ENCODE measurements around the gene SMAD6.

Gene SMAD6

DNA sequence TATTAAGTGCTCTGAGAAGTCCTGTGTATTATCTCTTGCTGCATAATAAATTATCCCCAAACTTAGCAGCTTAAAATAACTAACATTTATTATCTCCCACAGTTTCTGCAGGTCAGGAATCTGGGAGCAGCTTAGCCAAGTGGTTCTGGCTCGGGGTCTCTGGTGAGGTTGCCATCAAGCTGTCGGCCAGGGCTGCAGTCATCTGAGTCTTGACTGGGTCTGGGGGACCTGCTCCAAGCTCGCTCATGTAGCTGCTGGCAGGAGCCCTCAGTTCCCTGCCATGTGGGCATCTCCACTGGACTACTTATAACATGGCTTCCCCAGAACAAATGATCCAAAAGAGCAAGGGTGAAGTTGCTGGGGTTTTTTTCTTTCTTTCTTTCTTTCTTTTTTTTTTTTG is 80.7 kb downstream of the SMAD6 start:
- H2BK120ac ChIP-seq (ENCODE audit: insufficient read depth, low read length, poor library complexity) = no peak overlapping the region
- no peak overlapping the region for H4K12ac ChIP-seq (ENCODE audit: low read depth, low read length)
- H3K79me1 ChIP-seq (ENCODE audit: low read length) = peaks cover 6% of the 10 kb centered on the region
- no peak overlapping the region for H3K4ac ChIP-seq (ENCODE audit: low read depth, low read length)
- H3K4me3 ChIP-seq (ENCODE audit: low read depth, low read length) = no peak overlapping the region
- H3K9ac ChIP-seq (ENCODE audit: low read length) = no peak overlapping the region
- H4K8ac ChIP-seq (ENCODE audit: low read depth, low read length) = no peak overlapping the region
- H3K18ac ChIP-seq (ENCODE audit: low read length) = no peak overlapping the region
- H3K4me2 ChIP-seq (ENCODE audit: low read length) = no peak overlapping the region
- H4K91ac ChIP-seq (ENCODE audit: low read depth, low read length) = no peak overlapping the region
- H3K36me3 ChIP-seq (ENCODE audit: control insufficient read depth in 1 of 2, insufficient read depth in 2 of 2, low read length in 2 of 2) = peaks cover 39 to 54% of the 10 kb centered on the region in 2 experiments
- no peak overlapping the region for H2AK5ac ChIP-seq (ENCODE audit: low read length)
- no peak overlapping the region for H2AFZ ChIP-seq (ENCODE audit: insufficient read depth, low read length, poor library complexity)
- H3K23ac ChIP-seq (ENCODE audit: low read length) = no peak overlapping the region
- no peak overlapping the region for H3K27ac ChIP-seq (ENCODE audit: low read depth, low read length)
- no peak overlapping the region for H2BK12ac ChIP-seq (ENCODE audit: low read length)
- peaks cover 23 to 30% of the 10 kb centered on the region in 2 experiments for H3K4me1 ChIP-seq (ENCODE audit: control insufficient read depth in 1 of 2, insufficient read depth in 2 of 2, low read length in 2 of 2)
- H2BK5ac ChIP-seq (ENCODE audit: low read depth, low read length, poor library complexity) = no peak overlapping the region
- H3K9me3 ChIP-seq (ENCODE audit: insufficient read depth, low read depth, low read length) = peaks cover 3% of the 10 kb centered on the region
- no peak overlapping the region for H3K14ac ChIP-seq (ENCODE audit: low read length)
- H3K27me3 ChIP-seq (ENCODE audit: insufficient read depth, low read length) = no peaks in the 10 kb centered on the region
- H3K79me2 ChIP-seq (ENCODE audit: control insufficient read depth, insufficient read depth, low read length, poor library complexity) = peaks cover 2% of the 10 kb centered on the region
- DNase-seq = no peak
- WGBS (ENCODE audit: extremely low coverage, insufficient coverage, insufficient read length) = no CpG with 5 or more reads among the region's 3 CpGs

DNA sequence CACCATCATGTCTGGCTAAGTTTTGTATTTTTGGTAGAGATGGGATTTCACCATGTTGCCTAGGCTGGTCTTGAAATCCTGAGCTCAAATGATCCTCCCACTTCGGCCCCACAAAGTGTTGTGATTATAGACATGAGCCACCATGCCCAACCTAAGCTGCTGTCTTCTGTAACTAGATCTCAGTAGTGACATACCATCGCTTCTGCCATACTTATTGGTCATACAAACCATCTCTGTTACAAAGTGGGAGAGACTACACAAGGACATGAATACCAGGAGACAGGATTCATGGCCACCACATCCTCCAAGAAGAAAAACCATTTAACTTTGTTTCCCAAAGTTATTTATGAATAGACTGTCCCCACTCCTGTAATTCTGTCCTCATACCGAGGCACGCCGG is 81.3 kb downstream of the SMAD6 start:
- Histone ChIP-seq H3K23ac (ENCODE audit: low read length) (no peak overlapping the region), H2AK5ac (ENCODE audit: low read length) (no peak overlapping the region), H4K91ac (ENCODE audit: low read depth, low read length) (no peak overlapping the region), H2AFZ (ENCODE audit: insufficient read depth, low read length, poor library complexity) (no peak overlapping the region), H4K8ac (ENCODE audit: low read depth, low read length) (no peak overlapping the region), H3K79me1 (ENCODE audit: low read length) (peaks cover 6% of the 10 kb centered on the region), H4K12ac (ENCODE audit: low read depth, low read length) (no peak overlapping the region), H3K4me1 (ENCODE audit: control insufficient read depth in 1 of 2, insufficient read depth in 2 of 2, low read length in 2 of 2) (peaks cover 23 to 27% of the 10 kb centered on the region in 2 experiments), H3K27ac (ENCODE audit: low read depth, low read length) (no peak overlapping the region), H3K4me3 (ENCODE audit: low read depth, low read length) (no peak overlapping the region), H2BK12ac (ENCODE audit: low read length) (no peak overlapping the region), H3K79me2 (ENCODE audit: control insufficient read depth, insufficient read depth, low read length, poor library complexity) (peaks cover 2% of the 10 kb centered on the region), H3K9me3 (ENCODE audit: insufficient read depth, low read depth, low read length) (peaks cover 3% of the 10 kb centered on the region), H3K9ac (ENCODE audit: low read length) (no peak overlapping the region), H2BK120ac (ENCODE audit: insufficient read depth, low read length, poor library complexity) (no peak overlapping the region), H3K4me2 (ENCODE audit: low read length) (no peak overlapping the region), H3K18ac (ENCODE audit: low read length) (no peak overlapping the region), H3K36me3 (ENCODE audit: control insufficient read depth in 1 of 2, insufficient read depth in 2 of 2, low read length in 2 of 2) (peaks cover 39 to 52% of the 10 kb centered on the region in 2 experiments), H3K4ac (ENCODE audit: low read depth, low read length) (no peak overlapping the region), H3K14ac (ENCODE audit: low read length) (no peak overlapping the region), H3K27me3 (ENCODE audit: insufficient read depth, low read length) (no peaks in the 10 kb centered on the region), H2BK5ac (ENCODE audit: low read depth, low read length, poor library complexity) (no peak overlapping the region)
- no peak for DNase-seq
- no CpG with 5 or more reads among the region's 5 CpGs for WGBS (ENCODE audit: extremely low coverage, insufficient coverage, insufficient read length)

- no peak for DNase-seq
- Histone ChIP-seq H3K4ac (ENCODE audit: low read depth, low read length) (no peak overlapping the region), H3K9me3 (ENCODE audit: insufficient read depth, low read depth, low read length) (peaks cover 2% of the 10 kb centered on the region), H3K4me2 (ENCODE audit: low read length) (no peak overlapping the region), H2AFZ (ENCODE audit: insufficient read depth, low read length, poor library complexity) (no peak overlapping the region), H3K27ac (ENCODE audit: low read depth, low read length) (no peak overlapping the region), H3K79me1 (ENCODE audit: low read length) (peaks cover 6% of the 10 kb centered on the region), H3K36me3 (ENCODE audit: control insufficient read depth in 1 of 2, insufficient read depth in 2 of 2, low read length in 2 of 2) (peaks cover 37 to 48% of the 10 kb centered on the region in 2 experiments), H2BK120ac (ENCODE audit: insufficient read depth, low read length, poor library complexity) (no peak overlapping the region), H3K79me2 (ENCODE audit: control insufficient read depth, insufficient read depth, low read length, poor library complexity) (peaks cover 2% of the 10 kb centered on the region), H3K4me1 (ENCODE audit: control insufficient read depth in 1 of 2, insufficient read depth in 2 of 2, low read length in 2 of 2) (peaks cover 20 to 23% of the 10 kb centered on the region in 2 experiments), H4K12ac (ENCODE audit: low read depth, low read length) (no peak overlapping the region), H3K23ac (ENCODE audit: low read length) (no peak overlapping the region), H2BK5ac (ENCODE audit: low read depth, low read length, poor library complexity) (no peak overlapping the region), H3K14ac (ENCODE audit: low read length) (no peak overlapping the region), H4K91ac (ENCODE audit: low read depth, low read length) (no peak overlapping the region), H4K8ac (ENCODE audit: low read depth, low read length) (no peak overlapping the region), H3K18ac (ENCODE audit: low read length) (no peak overlapping the region), H3K27me3 (ENCODE audit: insufficient read depth, low read length) (no peaks in the 10 kb centered on the region), H2AK5ac (ENCODE audit: low read length) (no peak overlapping the region), H2BK12ac (ENCODE audit: low read length) (no peak overlapping the region), H3K9ac (ENCODE audit: low read length) (no peak overlapping the region), H3K4me3 (ENCODE audit: low read depth, low read length) (no peak overlapping the region)
- WGBS (ENCODE audit: extremely low coverage, insufficient coverage, insufficient read length) = no CpG with 5 or more reads among the region's 7 CpGs
Observed at GRCh38 chr15:66783725-66784124, 81.7 kb downstream of the SMAD6 start.

DNA sequence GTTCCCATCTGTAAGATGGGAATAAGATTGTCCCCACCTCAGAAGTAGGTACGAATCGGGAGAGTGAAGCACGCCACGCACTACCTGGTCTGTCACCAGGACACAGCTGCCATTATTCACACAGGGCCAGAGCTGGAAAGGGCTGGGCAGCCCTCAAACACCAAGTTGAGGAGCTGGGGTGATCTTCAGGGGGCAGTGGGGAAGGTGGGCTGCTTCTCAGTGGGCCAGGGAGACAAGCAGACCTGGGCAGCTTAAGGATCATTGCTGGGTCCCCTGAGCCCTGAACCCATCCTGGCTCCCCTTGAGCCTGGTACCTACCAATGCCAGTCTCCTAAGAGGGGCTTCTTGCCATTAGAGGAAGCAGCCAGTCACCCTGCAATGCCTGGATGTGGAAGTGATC is 82.1 kb downstream of the SMAD6 start:
- peaks cover 5% of the 10 kb centered on the region for H3K79me1 ChIP-seq (ENCODE audit: low read length)
- H3K79me2 ChIP-seq (ENCODE audit: control insufficient read depth, insufficient read depth, low read length, poor library complexity) = peaks cover 2% of the 10 kb centered on the region
- H3K4me3 ChIP-seq (ENCODE audit: low read depth, low read length) = no peak overlapping the region
- no peak overlapping the region for H3K9ac ChIP-seq (ENCODE audit: low read length)
- no peak overlapping the region for H3K23ac ChIP-seq (ENCODE audit: low read length)
- H4K8ac ChIP-seq (ENCODE audit: low read depth, low read length) = no peak overlapping the region
- peak overlapping the region; percentile 12 for H3K18ac ChIP-seq (ENCODE audit: low read length)
- no peak overlapping the region for H3K14ac ChIP-seq (ENCODE audit: low read length)
- no peak overlapping the region for H3K4me2 ChIP-seq (ENCODE audit: low read length)
- no peak for DNase-seq
- no peak overlapping the region for H2BK12ac ChIP-seq (ENCODE audit: low read length)
- H2AK5ac ChIP-seq (ENCODE audit: low read length) = no peak overlapping the region
- no peak overlapping the region for H4K91ac ChIP-seq (ENCODE audit: low read depth, low read length)
- peaks cover 1% of the 10 kb centered on the region for H3K9me3 ChIP-seq (ENCODE audit: insufficient read depth, low read depth, low read length)
- no peaks in the 10 kb centered on the region for H3K27me3 ChIP-seq (ENCODE audit: insufficient read depth, low read length)
- WGBS (ENCODE audit: extremely low coverage, insufficient coverage, insufficient read length) = no CpG with 5 or more reads among the region's 4 CpGs
- H2BK120ac ChIP-seq (ENCODE audit: insufficient read depth, low read length, poor library complexity) = no peak overlapping the region
- no peak overlapping the region for H3K4ac ChIP-seq (ENCODE audit: low read depth, low read length)
- H2BK5ac ChIP-seq (ENCODE audit: low read depth, low read length, poor library complexity) = no peak overlapping the region
- H3K4me1 ChIP-seq (ENCODE audit: control insufficient read depth in 1 of 2, insufficient read depth in 2 of 2, low read length in 2 of 2) = peaks cover 15 to 20% of the 10 kb centered on the region in 2 experiments
- H4K12ac ChIP-seq (ENCODE audit: low read depth, low read length) = no peak overlapping the region
- no peak overlapping the region for H2AFZ ChIP-seq (ENCODE audit: insufficient read depth, low read length, poor library complexity)
- H3K27ac ChIP-seq (ENCODE audit: low read depth, low read length) = peak overlapping the region; percentile 15
- peaks cover 33 to 44% of the 10 kb centered on the region in 2 experiments for H3K36me3 ChIP-seq (ENCODE audit: control insufficient read depth in 1 of 2, insufficient read depth in 2 of 2, low read length in 2 of 2)

All from trophoblast cell (in vitro differentiated cells and primary cell).